ENCODE measurements around the gene PPP2R3B.

Gene PPP2R3B

DNA sequence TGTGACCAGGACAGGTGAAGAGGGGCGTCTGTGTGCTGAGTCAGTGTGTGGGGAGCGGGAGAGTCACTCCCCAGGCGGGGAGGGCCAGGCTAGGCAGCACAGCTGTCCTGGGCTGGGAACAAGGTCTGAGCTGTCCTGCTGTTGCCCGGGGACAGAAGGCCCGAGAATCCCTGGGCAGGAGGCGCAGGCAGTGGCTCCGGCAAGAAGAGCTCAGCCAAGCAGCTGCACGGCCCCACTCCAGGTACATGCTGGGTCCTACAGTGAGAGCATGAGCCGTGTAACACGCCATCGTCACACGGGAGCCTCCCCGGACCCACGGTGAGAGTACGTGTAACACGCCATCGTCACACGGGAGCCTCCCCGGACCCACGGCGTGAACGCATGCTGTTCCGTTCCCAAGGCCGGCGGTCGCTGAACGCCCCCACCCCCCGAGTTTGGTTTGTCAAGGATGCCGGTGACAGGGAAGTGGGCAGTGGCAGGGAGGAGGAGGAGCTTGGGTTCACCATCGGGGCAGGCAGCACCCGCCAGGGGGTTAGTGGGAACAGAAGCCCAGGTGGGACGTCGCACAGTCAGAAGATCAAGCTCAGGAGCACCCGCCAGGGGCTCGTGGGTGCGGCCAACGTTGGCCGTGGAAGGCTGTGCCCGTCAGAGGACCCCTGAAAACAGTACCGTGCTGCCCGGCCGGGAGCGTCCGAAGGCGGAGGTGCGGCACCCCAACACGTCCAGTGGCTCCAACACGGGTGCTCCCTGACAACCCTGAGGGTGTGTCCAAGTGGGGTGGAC is 15.6 kb downstream of the PPP2R3B start:
- TF ChIP-seq, protein P1, sequence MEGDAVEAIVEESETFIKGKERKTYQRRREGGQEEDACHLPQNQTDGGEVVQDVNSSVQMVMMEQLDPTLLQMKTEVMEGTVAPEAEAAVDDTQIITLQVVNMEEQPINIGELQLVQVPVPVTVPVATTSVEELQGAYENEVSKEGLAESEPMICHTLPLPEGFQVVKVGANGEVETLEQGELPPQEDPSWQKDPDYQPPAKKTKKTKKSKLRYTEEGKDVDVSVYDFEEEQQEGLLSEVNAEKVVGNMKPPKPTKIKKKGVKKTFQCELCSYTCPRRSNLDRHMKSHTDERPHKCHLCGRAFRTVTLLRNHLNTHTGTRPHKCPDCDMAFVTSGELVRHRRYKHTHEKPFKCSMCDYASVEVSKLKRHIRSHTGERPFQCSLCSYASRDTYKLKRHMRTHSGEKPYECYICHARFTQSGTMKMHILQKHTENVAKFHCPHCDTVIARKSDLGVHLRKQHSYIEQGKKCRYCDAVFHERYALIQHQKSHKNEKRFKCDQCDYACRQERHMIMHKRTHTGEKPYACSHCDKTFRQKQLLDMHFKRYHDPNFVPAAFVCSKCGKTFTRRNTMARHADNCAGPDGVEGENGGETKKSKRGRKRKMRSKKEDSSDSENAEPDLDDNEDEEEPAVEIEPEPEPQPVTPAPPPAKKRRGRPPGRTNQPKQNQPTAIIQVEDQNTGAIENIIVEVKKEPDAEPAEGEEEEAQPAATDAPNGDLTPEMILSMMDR (conservative IDR thresholded peaks at IDR 0.05; ENCODE audit: low read depth): no peak
- CTCF ChIA-PET: no interaction called here
- no peak for DNase-seq (ENCODE audit: low spot score)
- POLR2A ChIA-PET (ENCODE audit: low non-redundant PET): no interaction called here
- H3K27ac ChIP-seq: no peak overlapping the region

DNA sequence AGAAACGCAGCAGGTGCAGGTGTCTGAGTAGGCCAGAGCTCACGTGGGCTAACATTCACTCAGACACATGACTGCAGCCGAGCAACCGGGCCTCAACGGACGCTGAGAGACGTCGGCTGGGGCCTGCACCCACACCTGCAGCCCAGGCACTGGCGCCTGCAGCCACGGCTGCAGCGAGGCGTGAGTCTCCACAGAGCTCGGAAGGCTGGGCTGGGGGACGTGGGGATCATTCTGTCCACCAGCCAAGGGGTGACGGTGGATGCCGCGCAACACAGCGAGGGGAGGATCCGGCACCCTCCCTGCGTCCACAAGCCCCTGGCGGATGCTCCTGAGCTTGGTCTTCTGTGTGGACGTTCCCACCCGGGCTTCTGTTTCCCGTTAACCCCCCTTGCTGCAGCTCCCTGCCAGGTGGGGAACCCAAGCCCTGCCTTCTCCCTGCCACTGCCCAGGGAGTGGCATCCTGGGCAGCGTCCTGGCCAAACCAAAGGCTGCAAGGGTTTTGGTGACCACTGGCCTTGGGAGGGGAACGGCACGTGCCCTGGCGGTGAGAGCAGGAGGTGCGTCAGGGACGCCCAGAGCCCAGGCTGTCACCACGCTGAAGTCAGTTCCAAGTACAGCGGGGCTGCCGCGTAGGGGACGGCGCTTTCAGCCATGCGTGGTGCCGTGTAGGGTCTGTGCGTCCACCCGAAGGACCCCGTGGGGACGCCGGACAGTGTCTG is 16.3 kb downstream of the PPP2R3B start:
- TF ChIP-seq, protein P1 (conservative IDR thresholded peaks at IDR 0.05; ENCODE audit: low read depth): no peak
- CTCF ChIA-PET: no interaction called here
- POLR2A ChIA-PET (ENCODE audit: low non-redundant PET): no interaction called here
- DNase-seq (ENCODE audit: low spot score): no peak
- no peak overlapping the region for H3K27ac ChIP-seq

DNA sequence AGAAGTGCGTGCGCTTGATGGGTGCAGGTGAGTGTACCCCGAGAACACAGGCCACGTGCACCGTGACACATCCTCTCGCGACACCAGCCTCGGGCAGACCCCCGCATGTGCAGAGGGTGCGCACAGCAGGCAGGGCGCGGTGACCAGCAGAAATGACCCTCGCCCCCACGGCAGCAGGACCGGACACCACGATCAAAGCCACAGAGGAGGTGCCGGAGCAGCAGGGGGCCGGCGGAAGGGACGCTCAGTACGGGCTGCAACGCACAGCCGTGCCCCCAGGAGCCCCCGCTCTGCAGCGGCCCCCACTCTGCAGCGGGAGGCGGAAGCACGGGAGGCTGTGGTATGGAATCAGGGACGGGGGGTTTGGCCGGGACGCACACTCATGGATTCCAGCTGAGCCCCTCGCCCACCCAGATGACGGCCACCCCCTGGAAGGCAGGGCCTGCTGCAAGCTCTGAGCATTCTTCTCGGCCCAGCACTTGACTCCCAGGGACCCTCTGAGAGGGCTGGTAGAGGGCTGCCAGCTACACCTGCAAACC is 17.1 kb downstream of the PPP2R3B start:
- TF ChIP-seq, protein P1 (conservative IDR thresholded peaks at IDR 0.05; ENCODE audit: low read depth): no peak
- POLR2A ChIA-PET (ENCODE audit: low non-redundant PET): no interaction called here
- H3K27ac ChIP-seq: peak overlapping the region; percentile 35
- CTCF ChIA-PET: no interaction called here
- no peak for DNase-seq (ENCODE audit: low spot score)

DNA sequence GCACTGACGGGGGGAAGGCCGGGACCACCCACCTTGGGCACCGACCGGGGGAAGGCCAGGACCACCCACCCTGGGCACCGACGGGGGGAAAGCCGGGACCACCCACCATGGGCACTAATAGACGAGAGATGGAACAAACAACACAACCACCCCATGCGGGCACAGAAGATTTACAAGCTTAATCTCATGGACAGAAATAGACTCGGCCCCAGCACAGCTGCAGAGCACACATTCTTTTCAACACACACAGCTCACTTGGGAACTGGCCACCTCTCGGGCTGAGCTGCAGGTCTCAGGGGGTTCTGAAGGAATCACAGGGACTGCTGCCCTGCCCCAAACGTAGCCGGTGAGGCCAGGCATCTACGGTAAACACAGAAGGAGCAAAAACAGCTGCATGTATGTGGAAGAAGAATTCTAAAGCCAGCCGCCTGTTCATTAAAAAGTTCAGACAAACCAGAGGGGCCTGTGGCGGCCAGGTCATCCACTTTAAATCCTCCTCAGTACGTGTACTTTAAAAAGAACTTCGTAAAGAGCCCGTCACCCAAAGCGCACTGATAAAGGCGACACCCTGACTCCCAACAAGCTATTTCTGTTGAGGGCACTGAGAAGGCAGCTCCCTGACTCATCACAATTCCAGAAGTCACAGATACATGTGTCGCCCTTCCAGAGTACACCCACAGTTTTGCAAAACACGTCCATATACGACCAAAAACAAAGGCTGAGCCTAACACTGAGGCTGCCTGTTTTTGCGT is 17.7 kb downstream of the PPP2R3B start:
- POLR2A ChIA-PET (ENCODE audit: low non-redundant PET): no interaction called here
- peak overlapping the region; percentile 35 for H3K27ac ChIP-seq
- CTCF ChIA-PET: no interaction called here
- DNase-seq (ENCODE audit: low spot score): no peak
- TF ChIP-seq, protein P1 (conservative IDR thresholded peaks at IDR 0.05; ENCODE audit: low read depth): no peak

DNA sequence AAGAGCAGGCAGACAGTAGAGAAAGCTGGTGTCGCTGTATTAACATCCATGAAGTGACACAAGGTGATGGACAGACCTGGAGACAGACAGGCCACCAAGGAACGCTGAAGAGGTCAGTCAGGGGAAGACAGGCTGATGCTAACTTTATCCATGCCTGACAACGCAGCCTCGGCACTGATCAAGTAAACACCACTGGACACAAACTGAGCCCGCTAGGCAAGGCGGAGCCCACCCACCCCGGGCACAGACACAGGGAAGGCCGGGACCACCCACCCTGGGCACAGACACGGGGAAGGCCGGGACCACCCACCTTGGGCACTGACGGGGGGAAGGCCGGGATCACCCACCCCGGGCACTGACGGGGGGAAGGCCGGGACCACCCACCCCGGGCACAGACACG is 18.8 kb downstream of the PPP2R3B start:
- ChIA-PET CTCF (no interaction called here), POLR2A (ENCODE audit: low non-redundant PET) (no interaction called here)
- TF ChIP-seq, protein P1 (conservative IDR thresholded peaks at IDR 0.05; ENCODE audit: low read depth): no peak
- no peak for DNase-seq (ENCODE audit: low spot score)
- no peak overlapping the region for H3K27ac ChIP-seq

DNA sequence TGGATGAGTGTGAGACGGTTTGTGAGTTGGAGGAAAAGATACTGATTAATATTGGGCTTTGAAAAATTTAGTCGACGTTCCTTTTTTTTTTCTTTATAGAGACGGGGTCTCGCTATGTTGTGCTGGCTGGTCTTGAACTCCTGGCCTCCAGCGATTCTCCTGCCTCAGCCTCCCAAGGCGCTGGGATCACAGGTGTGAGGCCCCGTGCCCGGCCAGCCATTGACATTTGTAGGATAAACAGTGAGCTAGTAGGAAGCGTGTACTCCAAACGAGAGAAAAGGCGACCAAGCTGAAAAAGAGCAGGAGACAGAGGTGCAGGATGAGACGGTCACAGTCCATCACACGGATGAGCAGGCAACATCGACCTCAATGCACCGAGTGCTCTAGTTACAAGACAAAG is 19.4 kb downstream of the PPP2R3B start:
- ChIA-PET POLR2A (ENCODE audit: low non-redundant PET) (no interaction called here), CTCF (no interaction called here)
- no peak overlapping the region for H3K27ac ChIP-seq
- no peak for DNase-seq (ENCODE audit: low spot score)
- TF ChIP-seq, protein P1 (conservative IDR thresholded peaks at IDR 0.05; ENCODE audit: low read depth): no peak

All from RWPE1 (cell line).